H1 (cell line): ENCODE results near the gene MSH2.

Experiments used
- ATF3 ChIP-seq: IDR thresholded peaks from 2 replicates; pipeline ENCODE4 v1.6.1; 2011; ENCODE audit warnings: low read depth, mild to moderate bottlenecking, low read length; ENCODE audit not compliant: insufficient read depth
- CTCF ChIP-seq, 3 experiments: IDR thresholded peaks; 1 replicate in 2 of 3; 2 replicates in 1 of 3; pipeline versions ENCODE4 v1.5.1 to v1.6.1; 2011; ENCODE audit warnings: low read length in 3 of 3, mild to moderate bottlenecking in 3 of 3, inconsistent platforms in 2 of 3, low read depth in 1 of 3, moderate library complexity in 1 of 3; ENCODE audit not compliant: insufficient read depth in 1 of 3; ENCODE audit errors: control extremely low read depth in 1 of 3
- EGR1 ChIP-seq: IDR thresholded peaks from 2 replicates; pipeline ENCODE4 v1.6.1; 2011; ENCODE audit warnings: low read depth, low read length, borderline replicate concordance
- POLR2AphosphoS5 ChIP-seq: IDR thresholded peaks from 2 replicates; pipeline ENCODE4 v1.6.1; 2011; ENCODE audit warnings: low read depth, low read length
- SIN3A ChIP-seq, 2 experiments: IDR thresholded peaks in 1 of 2; conservative IDR thresholded peaks in 1 of 2; 2 replicates each; pipeline ENCODE4 v1.6.1; 2011 to 2012; ENCODE audit warnings: low read length in 2 of 2, improper control_type of control experiment in 1 of 2, low read depth in 1 of 2, mild to moderate bottlenecking in 1 of 2

GRCh38 chr2:47493317-47494035, 90.5 kb downstream of the MSH2 start:
- no peak for TF ChIP-seq POLR2AphosphoS5
- no peak for TF ChIP-seq SIN3A (conservative IDR thresholded peaks at IDR 0.05 in 1 of 2, IDR thresholded peaks at IDR 0.05 in 1 of 2; ENCODE audit: low read depth in 1 of 2, low read length in 2 of 2)
- TF ChIP-seq ATF3, result no peak
- TF ChIP-seq EGR1, result no peak
- TF ChIP-seq CTCF (IDR thresholded peaks at IDR 0.05; ENCODE audit: control extremely low read depth in 1 of 3, insufficient read depth in 1 of 3, low read depth in 1 of 3, low read length in 3 of 3), result no peak
